Thoracic aorta (tissue), 2 donors: ENCODE data around the gene EPHA4. TPM values are rescaled to one million over a fixed set of nuclear protein-coding genes. Genes with fewer than 3 reads are reported as not detected.

ENCODE experiments used
- ATAC-seq: fragments of 150-250 bp; one replicate; pipeline ENCODE4 v1.8.0; 2017; ENCODE audit warnings: low read depth; ENCODE audit not compliant: insufficient number of reproducible peaks, low FRiP score
- DNase-seq: peaks from one replicate; pipeline ENCODE4 v3.0.0-alpha.2; 2020; ENCODE audit warnings: low spot score
- H3K27ac ChIP-seq, 2 donors: fragments of 200-600 bp; sonication (generic); 1 replicate in 1 of 2; 2 replicates in 1 of 2; pipeline ENCODE4 v1.5.1; 2016; ENCODE audit warnings: mild to moderate bottlenecking in 2 of 2, moderate library complexity in 2 of 2
- H3K27me3 ChIP-seq: fragments of 200-600 bp; sonication (generic); replicated peaks from 2 replicates; pipeline ENCODE4 v1.6.0; 2016; ENCODE audit warnings: mild to moderate bottlenecking; ENCODE audit not compliant: insufficient read depth
- H3K36me3 ChIP-seq: fragments of 200-600 bp; sonication (generic); one replicate; pipeline ENCODE4 v1.5.1; 2016
- H3K4me1 ChIP-seq, 2 donors: fragments of 200-600 bp; sonication (generic); 1 replicate in 1 of 2; 2 replicates in 1 of 2; pipeline versions ENCODE4 v1.5.1 to v1.6.0; 2016; ENCODE audit warnings: low read depth in 2 of 2, mild to moderate bottlenecking in 1 of 2; ENCODE audit not compliant: control insufficient read depth in 1 of 2
- H3K4me3 ChIP-seq: fragments of 200-600 bp; sonication (generic); 2 replicates; pipeline ENCODE4 v1.5.1; 2016; ENCODE audit warnings: mild to moderate bottlenecking
- H3K9me3 ChIP-seq: fragments of 200-600 bp; sonication (generic); 2 replicates; pipeline ENCODE4 v1.5.1; 2016
- CTCF ChIP-seq: fragments of 200-600 bp; sonication (generic); IDR thresholded peaks from one replicate; pipeline ENCODE4 v1.5.1; 2019; ENCODE audit warnings: antibody characterized with exemption
- total RNA-seq, 2 donors: library from RNA; depleted of rRNA; stranded (reverse); fragments of >200 nt; gene quantifications; one replicate each; pipeline versions ENCODE4 v1.1.0 to v1.2.3, GENCODE V29; 2016

Gene EPHA4
- total RNA-seq, 2 donors from 2014 or later: 20.4 to 53.3 TPM

- TF ChIP-seq CTCF: no peak
- no peak for DNase-seq
- Histone ChIP-seq H3K4me3 (no peak overlapping the region), H3K9me3 (no peaks in the 10 kb centered on the region), H3K27me3 (no peaks in the 10 kb centered on the region), H3K4me1 (no peaks in the 10 kb centered on the region), H3K36me3 (no peaks in the 10 kb centered on the region), H3K27ac (no peak overlapping the region)
- ATAC-seq: no peak
Observed at GRCh38 chr2:221389904-221390303, 182.2 kb downstream of the EPHA4 start.

GRCh38 chr2:221389421-221389820, 182.7 kb downstream of the EPHA4 start:
- Histone ChIP-seq H3K4me3 (no peak overlapping the region), H3K27me3 (no peaks in the 10 kb centered on the region), H3K9me3 (no peaks in the 10 kb centered on the region), H3K36me3 (no peaks in the 10 kb centered on the region), H3K27ac (no peak overlapping the region), H3K4me1 (no peaks in the 10 kb centered on the region)
- no peak for DNase-seq
- no peak for ATAC-seq
- TF ChIP-seq CTCF: no peak

GRCh38 chr2:221388891-221389290, 183.2 kb downstream of the EPHA4 start:
- Histone ChIP-seq H3K9me3 (no peaks in the 10 kb centered on the region), H3K27me3 (no peaks in the 10 kb centered on the region), H3K36me3 (no peaks in the 10 kb centered on the region), H3K27ac (no peak overlapping the region), H3K4me3 (no peak overlapping the region), H3K4me1 (no peaks in the 10 kb centered on the region)
- no peak for TF ChIP-seq CTCF
- ATAC-seq (no peak), DNase-seq (no peak)

GRCh38 chr2:221385716-221386115, 186.4 kb downstream of the EPHA4 start:
- H3K9me3 ChIP-seq: no peaks in the 10 kb centered on the region
- DNase-seq: no peak
- H3K4me1 ChIP-seq: no peaks in the 10 kb centered on the region
- H3K4me3 ChIP-seq: no peak overlapping the region
- TF ChIP-seq CTCF: no peak
- no peaks in the 10 kb centered on the region for H3K27me3 ChIP-seq
- no peaks in the 10 kb centered on the region for H3K36me3 ChIP-seq
- no peak overlapping the region for H3K27ac ChIP-seq
- ATAC-seq: no peak

- TF ChIP-seq CTCF: no peak
Observed at GRCh38 chr2:221381928-221382488, 190.1 kb downstream of the EPHA4 start.

More at GRCh38 chr2:221381928-221382488, 190.1 kb downstream of the EPHA4 start:
- no peaks in the 10 kb centered on the region for H3K4me1 ChIP-seq
- no peak overlapping the region for H3K27ac ChIP-seq
- no peaks in the 10 kb centered on the region for H3K36me3 ChIP-seq
- DNase-seq (no peak), ATAC-seq (no peak)
- no peak overlapping the region for H3K4me3 ChIP-seq
- no peaks in the 10 kb centered on the region for H3K27me3 ChIP-seq
- no peaks in the 10 kb centered on the region for H3K9me3 ChIP-seq
